Measurements from ENCODE around the gene CMBL.
A peak's percentile ranks its signal among the peaks of the same experiment; 100 is the strongest.

DNA sequence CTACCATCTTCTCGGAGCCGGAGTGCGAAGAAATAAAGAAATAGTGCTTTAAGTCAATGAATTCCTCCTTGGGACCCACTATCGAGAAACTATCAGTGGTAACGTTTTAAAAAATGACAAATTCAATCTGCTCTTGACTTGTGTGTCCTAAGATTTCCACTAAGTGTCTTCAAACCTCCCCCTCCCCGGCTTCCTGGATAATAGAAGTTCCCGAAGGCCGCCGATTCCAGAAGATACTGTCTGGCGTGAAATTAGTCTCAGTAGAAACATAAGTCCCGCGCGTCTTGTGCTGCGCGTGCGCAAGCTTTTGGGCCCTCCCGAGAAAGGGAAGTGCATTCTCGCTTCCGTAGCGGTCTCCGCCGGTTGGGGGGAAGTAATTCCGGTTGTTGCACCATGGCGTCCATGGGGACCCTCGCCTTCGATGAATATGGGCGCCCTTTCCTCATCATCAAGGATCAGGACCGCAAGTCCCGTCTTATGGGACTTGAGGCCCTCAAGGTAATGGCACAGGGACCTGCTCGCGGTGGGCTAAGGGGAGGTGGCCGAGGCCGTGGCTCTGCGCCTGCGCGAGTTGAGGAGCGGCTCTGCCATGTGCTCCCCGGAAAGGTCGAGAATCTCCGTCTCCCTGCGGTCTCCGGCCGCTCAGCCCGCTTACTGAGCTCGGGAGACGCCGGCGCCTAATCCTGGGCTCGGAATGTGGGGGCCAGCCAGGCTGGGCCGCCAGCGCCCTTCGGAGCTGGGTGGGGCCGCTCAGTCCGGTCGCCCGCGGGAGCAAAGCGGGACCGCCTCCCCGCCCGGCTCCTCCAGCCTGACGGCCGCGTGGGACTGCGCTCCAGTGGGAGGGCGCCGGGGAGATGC is 57.5 kb downstream of the CMBL start, which contains the start of gene CCT5:
- TF ChIP-seq EP300 (IDR thresholded peaks at IDR 0.05), result no peak
- TF ChIP-seq POLR2A (IDR thresholded peaks at IDR 0.05), result peak; percentile 14 to 68 (median 49)
